ENCODE measurements around the gene OLFM4. TPM values are rescaled to one million over a fixed set of nuclear protein-coding genes. Genes with fewer than 3 reads are reported as not detected.

The OLFM4 gene
- total RNA-seq, 6 experiments from 2014 or later = 0.54 to 0.75 (median 0.73) TPM; not detected in 3

DNA sequence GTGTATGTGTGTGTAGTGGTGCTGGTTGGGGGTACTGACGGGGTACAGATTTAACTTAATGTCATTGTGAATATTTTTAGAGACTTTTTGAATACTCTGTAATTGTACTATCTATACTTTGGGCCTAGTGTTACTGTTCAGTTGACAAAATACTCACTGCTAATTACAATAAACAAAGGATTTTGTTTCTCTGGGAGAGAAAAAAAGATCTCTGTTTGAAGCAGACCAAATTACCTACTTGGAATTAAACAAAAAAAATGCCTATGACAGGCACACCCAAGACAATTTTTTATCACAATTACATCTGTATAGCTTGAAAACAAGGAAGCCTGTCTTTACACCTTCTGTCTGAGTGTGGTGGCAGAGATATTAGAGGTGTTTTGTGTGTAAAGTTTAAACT is 45.1 kb downstream of the OLFM4 start:
- ATAC-seq (no peak), DNase-seq (no peak)
- Histone ChIP-seq H3K27ac (no peak overlapping the region), H3K4me1 (no peaks in the 10 kb centered on the region), H3K9me3 (no peaks in the 10 kb centered on the region), H3K36me3 (no peaks in the 10 kb centered on the region), H3K27me3 (no peaks in the 10 kb centered on the region), H3K4me3 (no peak overlapping the region)
- intact Hi-C loops (cut with DNase I) = no loop called here
- no peak for TF ChIP-seq POLR2A (IDR thresholded peaks at IDR 0.05)
- TF ChIP-seq, protein P1, sequence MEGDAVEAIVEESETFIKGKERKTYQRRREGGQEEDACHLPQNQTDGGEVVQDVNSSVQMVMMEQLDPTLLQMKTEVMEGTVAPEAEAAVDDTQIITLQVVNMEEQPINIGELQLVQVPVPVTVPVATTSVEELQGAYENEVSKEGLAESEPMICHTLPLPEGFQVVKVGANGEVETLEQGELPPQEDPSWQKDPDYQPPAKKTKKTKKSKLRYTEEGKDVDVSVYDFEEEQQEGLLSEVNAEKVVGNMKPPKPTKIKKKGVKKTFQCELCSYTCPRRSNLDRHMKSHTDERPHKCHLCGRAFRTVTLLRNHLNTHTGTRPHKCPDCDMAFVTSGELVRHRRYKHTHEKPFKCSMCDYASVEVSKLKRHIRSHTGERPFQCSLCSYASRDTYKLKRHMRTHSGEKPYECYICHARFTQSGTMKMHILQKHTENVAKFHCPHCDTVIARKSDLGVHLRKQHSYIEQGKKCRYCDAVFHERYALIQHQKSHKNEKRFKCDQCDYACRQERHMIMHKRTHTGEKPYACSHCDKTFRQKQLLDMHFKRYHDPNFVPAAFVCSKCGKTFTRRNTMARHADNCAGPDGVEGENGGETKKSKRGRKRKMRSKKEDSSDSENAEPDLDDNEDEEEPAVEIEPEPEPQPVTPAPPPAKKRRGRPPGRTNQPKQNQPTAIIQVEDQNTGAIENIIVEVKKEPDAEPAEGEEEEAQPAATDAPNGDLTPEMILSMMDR (IDR thresholded peaks at IDR 0.05) = no peak
- 13% methylated on average over 1 of the region's 1 CpG for WGBS (ENCODE audit: insufficient coverage, low coverage, low lambda C conversion rate, missing lambda C conversion rate)

- Histone ChIP-seq H3K27ac (no peak overlapping the region), H3K4me1 (no peaks in the 10 kb centered on the region), H3K27me3 (no peaks in the 10 kb centered on the region), H3K9me3 (no peaks in the 10 kb centered on the region), H3K4me3 (no peak overlapping the region), H3K36me3 (no peaks in the 10 kb centered on the region)
- WGBS (ENCODE audit: insufficient coverage, low coverage, low lambda C conversion rate, missing lambda C conversion rate) = 37% methylated on average over 5 of the region's 5 CpGs
- no peak for ATAC-seq
- intact Hi-C loops (cut with DNase I) = no loop called here
- DNase-seq = no peak
- TF ChIP-seq, protein P1 (IDR thresholded peaks at IDR 0.05) = no peak
- no peak for TF ChIP-seq POLR2A (IDR thresholded peaks at IDR 0.05)
Observed at GRCh38 chr13:53074114-53074513, 45.5 kb downstream of the OLFM4 start.

DNA sequence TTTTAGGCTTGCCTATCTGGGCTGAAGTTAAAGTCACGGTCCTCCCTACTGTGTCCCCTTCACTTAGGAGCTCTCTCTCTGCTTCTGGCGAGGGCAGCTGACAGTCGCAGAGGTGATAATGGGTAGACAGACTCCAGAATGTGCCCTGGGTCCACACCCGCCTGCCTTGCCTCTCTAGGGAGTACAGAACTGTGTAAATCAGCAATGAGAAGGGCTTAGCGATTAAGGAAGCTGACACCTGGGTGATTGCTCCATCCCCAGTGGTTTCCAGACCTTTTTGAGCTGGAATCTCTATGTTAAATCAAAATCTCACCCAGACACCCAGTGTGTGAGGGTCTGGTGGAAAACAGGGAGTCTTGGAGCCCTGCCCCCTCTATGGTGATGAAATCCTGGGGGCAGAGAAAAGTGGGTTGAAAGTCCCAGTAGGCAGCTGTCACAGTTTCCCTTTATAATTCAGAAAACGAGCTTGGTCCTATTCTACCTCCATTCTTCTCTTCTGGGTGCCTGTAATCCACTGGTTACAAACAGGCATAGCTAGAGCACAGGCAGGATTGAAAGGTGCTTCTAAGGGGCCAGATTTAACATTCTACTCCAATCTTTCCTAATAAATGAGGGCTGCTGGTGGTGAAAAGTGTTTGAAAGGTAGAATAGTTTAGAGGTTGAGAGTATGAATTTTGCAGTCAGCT is 46.9 kb downstream of the OLFM4 start:
- H3K4me3 ChIP-seq = no peak overlapping the region
- DNase-seq (no peak), ATAC-seq (no peak)
- no peak for TF ChIP-seq POLR2A (IDR thresholded peaks at IDR 0.05)
- TF ChIP-seq, protein P1 (IDR thresholded peaks at IDR 0.05) = no peak
- H3K9me3 ChIP-seq = no peaks in the 10 kb centered on the region
- H3K27me3 ChIP-seq = no peaks in the 10 kb centered on the region
- H3K36me3 ChIP-seq = no peaks in the 10 kb centered on the region
- no peaks in the 10 kb centered on the region for H3K4me1 ChIP-seq
- H3K27ac ChIP-seq = no peak overlapping the region
- intact Hi-C loops (cut with DNase I) = no loop called here
- 27% methylated on average over 4 of the region's 6 CpGs for WGBS (ENCODE audit: insufficient coverage, low coverage, low lambda C conversion rate, missing lambda C conversion rate)

GRCh38 chr13:53079691-53080090 is 51.1 kb downstream of the OLFM4 start:
- no peak overlapping the region for H3K27ac ChIP-seq
- ATAC-seq = no peak
- intact Hi-C loops (cut with DNase I) = no loop called here
- H3K27me3 ChIP-seq = no peaks in the 10 kb centered on the region
- DNase-seq = no peak
- no peaks in the 10 kb centered on the region for H3K36me3 ChIP-seq
- no peaks in the 10 kb centered on the region for H3K4me1 ChIP-seq
- no peak overlapping the region for H3K4me3 ChIP-seq
- TF ChIP-seq, protein P1 (IDR thresholded peaks at IDR 0.05) = no peak
- no peak for TF ChIP-seq POLR2A (IDR thresholded peaks at IDR 0.05)
- no peaks in the 10 kb centered on the region for H3K9me3 ChIP-seq
- WGBS (ENCODE audit: insufficient coverage, low coverage, low lambda C conversion rate, missing lambda C conversion rate) = 49% methylated on average over 8 of the region's 8 CpGs
